RWPE1 (cell line): ENCODE results near the gene MIB2.
A peak's percentile ranks its signal among the peaks of the same experiment; 100 is the strongest.

Experiments
- CTCF ChIA-PET: fragments of 350-600 bp; sonication (Branson Sonifier 250); formaldehyde crosslinking; extraction: SDS; loops from one replicate; lab custom pipeline; 2021; lab: Yijun Ruan, JAX
- POLR2A ChIA-PET: fragments of 400-600 bp; formaldehyde crosslinking; extraction: SDS; loops from one replicate; lab custom pipeline; 2020; ENCODE audit warnings: antibody characterized with exemption; ENCODE audit not compliant: low non-redundant PET; lab: Yijun Ruan, JAX
- DNase-seq: peaks from one replicate; pipeline ENCODE4 v3.0.0; 2012; ENCODE audit warnings: low spot score
- H3K27ac ChIP-seq: fragments of 450-650 bp; 2 replicates; pipeline ENCODE4 v1.5.1; 2017
- CTCF ChIP-seq: fragments of 450-650 bp; conservative IDR thresholded peaks from 2 replicates; pipeline ENCODE4 v1.5.1; 2017; ENCODE audit warnings: low read depth, mild to moderate bottlenecking

The MIB2 gene

DNA sequence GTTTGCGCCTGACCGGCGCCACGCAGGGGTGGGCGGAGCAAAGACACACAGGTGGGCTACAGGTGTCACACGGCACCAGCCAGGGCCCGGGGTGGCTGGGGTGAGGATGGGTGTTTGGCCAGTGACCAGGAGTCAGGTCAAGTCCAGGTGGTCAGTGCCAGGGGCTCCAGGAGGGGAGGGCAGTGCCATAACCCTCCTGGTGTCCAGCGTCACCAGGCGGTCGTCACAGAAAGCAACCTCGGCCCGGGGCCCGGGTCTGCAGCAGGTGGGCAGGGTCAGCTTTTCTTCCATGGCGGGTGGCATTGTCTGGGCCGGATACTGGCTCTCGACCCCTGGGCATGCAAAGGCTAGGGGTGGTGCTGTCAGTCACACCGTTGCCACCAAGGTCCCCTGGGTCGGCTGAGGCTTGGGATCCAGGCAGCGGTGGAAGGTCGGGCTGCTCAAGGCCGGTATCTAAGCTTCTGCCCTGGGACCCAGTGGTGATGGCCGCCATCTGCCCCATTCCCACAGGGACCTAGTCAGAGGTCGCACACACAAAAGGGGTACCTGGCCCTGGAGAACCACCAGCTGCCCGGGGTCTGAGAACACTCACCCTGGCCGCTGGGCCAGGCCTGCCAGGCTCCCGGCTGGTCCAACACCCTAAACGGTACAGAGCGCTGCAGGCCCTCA lies 17.1 kb upstream of the MIB2 start:
- no peak for TF ChIP-seq CTCF
- POLR2A ChIA-PET = interaction anchor here (0.5 kb wide), 1 partner anchor 13 kb away, joined by 11 read pairs; no protein-coding TSS in a partner anchor
- no peak overlapping the region for H3K27ac ChIP-seq
- CTCF ChIA-PET = interaction anchor here (1.5 kb wide), 1 partner anchor 18 kb away, joined by 3 read pairs; no protein-coding TSS in a partner anchor
- no peak for DNase-seq

GRCh38 chr1:1598720-1599029 lies 16.6 kb upstream of the MIB2 start:
- TF ChIP-seq CTCF = no peak
- CTCF ChIA-PET = no interaction called here
- POLR2A ChIA-PET = no interaction called here
- DNase-seq = no peak
- H3K27ac ChIP-seq = no peak overlapping the region

DNA sequence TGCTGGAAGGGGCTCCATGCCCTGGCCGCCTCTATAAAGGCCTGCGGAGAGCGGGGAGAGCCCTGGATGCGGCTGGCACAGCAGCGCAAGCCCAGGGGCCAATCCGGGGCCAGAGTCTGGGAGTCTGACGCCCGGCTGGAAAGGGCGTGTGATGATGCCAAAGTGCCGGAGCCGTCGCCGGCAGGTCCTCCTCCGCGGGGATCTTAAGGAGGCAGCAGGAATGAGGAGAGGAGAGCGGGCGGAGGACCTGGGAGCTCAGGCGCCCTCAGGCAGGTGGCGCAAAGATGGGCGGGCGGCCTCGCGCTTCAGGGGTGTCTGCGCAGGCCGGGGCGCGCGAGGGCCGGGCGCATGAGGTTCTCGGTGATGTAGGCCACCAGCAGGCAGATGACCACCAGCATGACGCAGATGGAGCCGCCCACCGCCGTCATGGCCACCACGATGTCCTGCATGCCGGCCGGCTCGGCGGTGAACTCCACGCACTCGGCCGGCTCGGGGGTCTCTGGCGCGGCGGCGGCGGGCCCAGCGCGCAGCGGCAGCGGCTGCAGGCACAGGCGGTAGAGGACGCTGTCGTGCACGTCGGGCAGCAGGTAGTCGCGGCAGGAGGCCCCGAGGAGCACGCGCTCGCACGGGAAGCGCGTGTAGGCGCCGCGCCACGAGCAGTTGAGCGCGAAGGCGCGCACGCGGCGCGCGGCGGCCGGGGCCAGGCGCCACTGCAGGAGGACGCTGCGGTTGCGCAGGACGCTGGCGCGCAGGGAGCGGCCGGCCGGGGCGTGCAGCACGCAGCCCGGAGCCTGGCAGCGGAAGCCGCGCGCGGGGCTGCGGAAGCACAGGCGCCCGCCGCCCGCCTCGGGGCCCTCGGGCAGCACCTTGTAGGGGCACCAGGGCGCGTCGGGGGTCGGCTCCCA lies 16.0 kb upstream of the MIB2 start:
- peak; percentile 38 for TF ChIP-seq CTCF
- POLR2A ChIA-PET = no interaction called here
- peak overlapping the region; percentile 61 for H3K27ac ChIP-seq
- CTCF ChIA-PET = no interaction called here
- no peak for DNase-seq

GRCh38 chr1:1599935-1600860 lies 15.1 kb upstream of the MIB2 start, which contains the start of gene FNDC10:
TSS of gene FNDC10 (minus strand) at chr1:1600135. CDS start at chr1:1600015, 120 bp downstream.
- H3K27ac ChIP-seq = peak within 1 kb of the TSS; percentile 61
- CTCF ChIA-PET = no interaction called here
- DNase-seq = no peak
- TF ChIP-seq CTCF = no peak
- POLR2A ChIA-PET = interaction anchor here (0.5 kb wide), 1 partner anchor 15 kb away, joined by 3 read pairs; no protein-coding TSS in a partner anchor

DNA sequence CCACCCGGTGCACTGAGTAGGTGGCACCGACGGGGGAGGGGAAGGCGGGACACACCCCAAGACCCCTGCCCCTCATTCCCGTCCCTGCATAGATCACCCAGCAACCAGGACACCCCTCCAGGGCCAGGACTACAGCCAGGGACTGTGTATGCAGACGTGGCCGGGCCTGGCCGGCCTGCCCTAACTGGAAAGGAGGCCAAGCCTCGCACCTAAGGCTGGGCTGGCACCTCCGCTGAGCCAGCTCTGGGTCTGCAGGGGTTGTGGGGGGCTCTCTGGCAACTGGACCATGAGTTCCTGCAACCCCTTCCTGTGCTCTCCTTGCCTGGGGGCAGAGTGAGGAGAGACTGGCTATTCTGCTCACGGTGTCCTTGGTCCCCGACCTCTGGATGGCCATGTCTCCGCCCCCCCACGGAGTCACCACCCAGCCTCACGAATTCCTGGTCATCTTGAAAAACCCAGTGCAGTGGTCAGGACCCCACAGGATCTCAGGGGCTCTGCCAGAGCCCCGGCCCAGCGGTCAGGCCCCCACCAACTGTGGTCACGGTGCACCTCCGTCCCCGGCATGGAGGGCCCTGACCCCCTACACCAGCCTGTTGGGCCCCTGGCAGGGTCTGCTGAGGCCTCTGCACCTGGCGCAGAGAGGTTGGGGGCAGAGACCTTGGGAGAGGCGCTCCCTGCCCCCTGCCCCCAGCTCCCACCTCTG lies 14.3 kb upstream of the MIB2 start:
- CTCF ChIA-PET = interaction anchor here (0.8 kb wide), 1 partner anchor 13 kb away, joined by 3 read pairs; no protein-coding TSS in a partner anchor

More for the DNA sequence above, 14.3 kb upstream of the MIB2 start:
- peak overlapping the region; percentile 61; the same call in 1 of the 2 replicates for H3K27ac ChIP-seq
- DNase-seq = no peak
- TF ChIP-seq CTCF = no peak
- POLR2A ChIA-PET = interaction anchor here (0.5 kb wide), 1 partner anchor 15 kb away, joined by 3 read pairs; no protein-coding TSS in a partner anchor
